ENCODE measurements around the gene GNG7.
A peak's percentile ranks its signal among the peaks of the same experiment; 100 is the strongest.

The GNG7 gene

GRCh38 chr19:2700660-2701360, 1.7 kb downstream of the GNG7 start:
- peaks cover 8% of the 10 kb centered on the region for H3K4me1 ChIP-seq
- TF ChIP-seq CTCF (IDR thresholded peaks at IDR 0.05) = no peak
- no peaks in the 10 kb centered on the region for H3K79me2 ChIP-seq
- H3K9me3 ChIP-seq (ENCODE audit: control insufficient read depth, low read length) = no peaks in the 10 kb centered on the region
- no peak overlapping the region for H3K9ac ChIP-seq
- H2AFZ ChIP-seq = peak overlapping the region; percentile 25
- no peak overlapping the region for H3K4me3 ChIP-seq (ENCODE audit: low read depth, low read length)
- H3K4me2 ChIP-seq (ENCODE audit: low read length) = peak overlapping the region; percentile 26
- H3K27me3 ChIP-seq (ENCODE audit: control insufficient read depth, insufficient read depth, low read length) = no peaks in the 10 kb centered on the region
- no peak overlapping the region for H3K27ac ChIP-seq
- H3K36me3 ChIP-seq (ENCODE audit: control insufficient read depth, insufficient read depth, low read length) = no peaks in the 10 kb centered on the region

- TF ChIP-seq CTCF (IDR thresholded peaks at IDR 0.05) = no peak
- no peaks in the 10 kb centered on the region for H3K79me2 ChIP-seq
- peaks cover 8% of the 10 kb centered on the region for H3K4me1 ChIP-seq
- H3K9me3 ChIP-seq (ENCODE audit: control insufficient read depth, low read length) = no peaks in the 10 kb centered on the region
- no peaks in the 10 kb centered on the region for H3K36me3 ChIP-seq (ENCODE audit: control insufficient read depth, insufficient read depth, low read length)
- no peak overlapping the region for H3K4me2 ChIP-seq (ENCODE audit: low read length)
- H3K27ac ChIP-seq = no peak overlapping the region
- H2AFZ ChIP-seq = no peak overlapping the region
- no peak overlapping the region for H3K4me3 ChIP-seq (ENCODE audit: low read depth, low read length)
- no peaks in the 10 kb centered on the region for H3K27me3 ChIP-seq (ENCODE audit: control insufficient read depth, insufficient read depth, low read length)
- H3K9ac ChIP-seq = no peak overlapping the region
Observed at GRCh38 chr19:2699413-2700140, 2.9 kb downstream of the GNG7 start.

GRCh38 chr19:2694196-2694595, 8.3 kb downstream of the GNG7 start:
- H3K9ac ChIP-seq = no peak overlapping the region
- H3K4me3 ChIP-seq (ENCODE audit: low read depth, low read length) = no peak overlapping the region
- TF ChIP-seq CTCF (IDR thresholded peaks at IDR 0.05) = no peak
- no peak overlapping the region for H3K4me2 ChIP-seq (ENCODE audit: low read length)
- H3K4me1 ChIP-seq = no peaks in the 10 kb centered on the region
- no peak overlapping the region for H2AFZ ChIP-seq
- H3K36me3 ChIP-seq (ENCODE audit: control insufficient read depth, insufficient read depth, low read length) = no peaks in the 10 kb centered on the region
- H3K9me3 ChIP-seq (ENCODE audit: control insufficient read depth, low read length) = no peaks in the 10 kb centered on the region
- peaks cover 4% of the 10 kb centered on the region for H3K79me2 ChIP-seq
- no peak overlapping the region for H3K27ac ChIP-seq
- no peaks in the 10 kb centered on the region for H3K27me3 ChIP-seq (ENCODE audit: control insufficient read depth, insufficient read depth, low read length)

GRCh38 chr19:2693492-2694160, 8.9 kb downstream of the GNG7 start:
- Histone ChIP-seq H3K4me1 (no peaks in the 10 kb centered on the region), H3K9ac (no peak overlapping the region), H3K79me2 (peaks cover 4% of the 10 kb centered on the region), H3K27ac (no peak overlapping the region), H2AFZ (no peak overlapping the region), H3K9me3 (ENCODE audit: control insufficient read depth, low read length) (no peaks in the 10 kb centered on the region), H3K27me3 (ENCODE audit: control insufficient read depth, insufficient read depth, low read length) (no peaks in the 10 kb centered on the region), H3K4me3 (ENCODE audit: low read depth, low read length) (no peak overlapping the region), H3K36me3 (ENCODE audit: control insufficient read depth, insufficient read depth, low read length) (no peaks in the 10 kb centered on the region), H3K4me2 (ENCODE audit: low read length) (no peak overlapping the region)
- TF ChIP-seq CTCF (IDR thresholded peaks at IDR 0.05) = no peak

Measured in parathyroid adenoma (tissue), 2 donors.